Hematopoietic multipotent progenitor cell treated with erythropoietin and hydrocortisone succinate and interleukin-3 and kit ligand, for 8 days (in vitro differentiated cells): ENCODE results near the gene SEMA3E.

Source experiments
- DNase-seq: peaks from one replicate; pipeline ENCODE4 v3.0.0-alpha.2; 2015

SEMA3E gene

GRCh38 chr7:83337050-83337449, 311.9 kb downstream of the SEMA3E start:
- no peak for DNase-seq

- no peak for DNase-seq
Observed at GRCh38 chr7:83326223-83326622, 322.7 kb downstream of the SEMA3E start.

DNA sequence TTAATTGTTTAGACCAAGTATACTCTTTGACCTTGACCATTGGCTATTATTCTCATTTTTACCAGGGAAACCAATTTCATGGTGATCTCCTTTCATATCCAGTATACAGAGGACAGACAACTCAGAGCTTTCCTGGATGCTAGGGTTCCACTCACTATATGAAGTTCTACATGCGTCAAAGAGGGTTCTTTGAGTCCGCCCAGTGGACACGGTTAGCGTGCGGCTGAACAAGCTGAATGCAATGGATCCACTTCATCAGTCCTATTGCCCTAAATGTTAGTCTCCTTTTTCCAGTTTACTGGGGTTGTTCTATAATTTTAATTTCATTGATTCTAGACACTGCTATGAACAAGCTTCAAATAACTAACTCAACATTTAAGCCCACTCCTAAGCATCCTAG, 323.9 kb downstream of the SEMA3E start:
- DNase-seq: no peak

GRCh38 chr7:83324596-83324995, 324.3 kb downstream of the SEMA3E start:
- DNase-seq: no peak

DNA sequence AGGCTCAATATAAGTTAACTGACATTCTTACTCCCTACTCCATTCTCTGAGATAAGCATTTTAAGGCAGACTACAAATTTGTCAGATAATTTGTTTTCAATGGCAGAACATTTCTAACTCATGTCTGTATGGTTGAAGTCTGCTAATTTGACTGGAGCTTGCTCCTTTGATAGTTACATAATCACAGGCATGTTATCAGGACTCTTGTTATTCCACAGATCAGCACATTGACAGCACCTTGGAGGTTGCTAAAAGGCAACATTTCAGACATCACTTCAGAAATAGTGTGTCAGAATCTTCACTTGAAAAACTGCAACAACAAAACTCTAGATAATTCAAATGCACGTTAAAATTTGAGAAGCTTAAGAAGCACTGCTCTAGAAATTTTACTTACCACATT, 327.9 kb downstream of the SEMA3E start:
- DNase-seq: no peak

- no peak for DNase-seq
Observed at GRCh38 chr7:83313931-83314330, 335.0 kb downstream of the SEMA3E start.
